Middle frontal gyrus (tissue), 1 donor: Measurements from ENCODE around the gene STRIP2.
A peak's percentile ranks its signal among the peaks of the same experiment; 100 is the strongest.
"Not testable (repeated sequence)": the region's sequence is repeated elsewhere in the genome, so short reads cannot be mapped to it uniquely, and the experiment has no call there.

Experiments used
- DNase-seq: peaks from one replicate; pipeline ENCODE4 v3.0.0-alpha.2; 2015; ENCODE audit warnings: low spot score; ENCODE audit errors: extremely low spot score

Gene STRIP2

GRCh38 chr7:129422727-129423126 lies 11.5 kb upstream of the STRIP2 start:
- no peak for DNase-seq

DNA sequence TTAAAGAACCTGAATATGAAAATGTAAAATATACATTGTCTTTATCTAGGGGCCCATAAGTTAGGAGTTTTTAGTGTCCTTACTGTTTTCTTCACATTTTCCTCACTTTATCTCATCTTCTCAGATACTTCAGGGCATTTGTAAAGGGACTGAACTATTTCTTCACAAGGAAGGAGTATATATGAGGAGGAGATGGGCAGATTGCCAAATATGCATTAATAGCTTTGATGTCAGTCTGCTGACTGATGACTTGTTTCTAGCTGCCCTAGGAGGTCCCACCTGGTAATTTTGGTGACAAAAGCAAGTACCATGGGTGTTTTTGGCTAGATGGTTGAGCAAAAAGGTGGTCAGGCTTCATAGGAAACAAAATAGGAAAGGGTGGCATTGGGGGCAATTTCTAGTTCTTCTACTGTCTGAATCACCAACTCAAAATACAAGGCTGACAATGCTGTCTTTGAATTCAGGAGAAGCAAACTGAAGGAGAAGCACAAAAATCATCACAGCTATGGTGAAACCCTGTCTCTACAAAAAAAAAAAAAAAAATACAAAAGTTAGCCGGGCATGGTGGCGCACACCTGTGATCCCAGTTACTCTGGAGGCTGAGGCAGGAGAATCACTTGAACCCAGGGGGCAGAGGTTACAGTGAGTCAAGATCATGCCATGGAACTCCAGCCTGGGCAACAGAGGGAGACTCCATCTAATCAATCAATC lies 10.4 kb upstream of the STRIP2 start:
- DNase-seq: no peak

DNA sequence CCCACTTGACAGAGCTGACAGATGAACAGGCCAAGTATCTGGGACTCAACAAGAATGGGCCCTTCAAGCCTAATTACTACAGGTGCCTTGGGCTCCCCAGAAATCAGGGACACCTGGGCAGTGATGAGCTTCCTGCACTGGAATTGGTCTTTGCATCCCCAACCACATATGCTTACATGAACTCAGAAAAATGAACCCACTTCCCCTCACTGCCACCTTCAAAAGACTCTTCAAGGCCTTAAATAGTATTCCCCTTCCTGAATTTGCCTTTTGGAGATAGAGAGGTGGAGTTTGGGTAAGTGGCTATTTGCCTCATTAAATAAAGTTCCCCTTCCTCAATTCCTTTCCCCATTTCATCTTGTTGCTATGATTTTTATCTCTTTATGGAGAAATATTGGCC lies 7.8 kb upstream of the STRIP2 start:
- no peak for DNase-seq

DNA sequence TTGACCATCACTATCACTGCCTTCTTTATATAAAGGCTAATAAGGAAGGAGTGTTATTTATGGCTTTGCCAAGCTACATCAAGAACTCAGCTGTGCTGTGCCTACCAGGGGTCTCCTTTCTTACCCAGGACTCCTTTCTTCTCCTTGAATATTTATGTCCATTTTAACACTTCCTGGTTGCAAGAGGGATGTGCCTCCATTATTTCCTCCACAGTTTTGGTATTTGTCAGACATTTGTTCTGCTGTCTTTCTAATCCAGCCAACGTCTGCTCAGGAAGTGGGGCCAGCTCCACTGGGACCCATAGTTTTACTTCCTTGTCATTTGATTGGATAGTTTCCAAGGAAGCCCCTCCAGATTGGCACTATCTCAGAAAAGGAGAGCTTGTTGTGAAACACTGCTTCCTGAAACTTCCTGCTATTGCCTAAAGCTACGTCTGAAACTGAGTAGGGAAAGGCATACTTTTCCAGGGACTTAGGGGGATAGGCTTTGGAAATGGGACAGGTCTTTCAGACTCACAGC lies 6.6 kb upstream of the STRIP2 start:
- no peak for DNase-seq

- DNase-seq: no peak
Measured at GRCh38 chr7:129431911-129432643, 2.2 kb upstream of the STRIP2 start.

- DNase-seq: no peak
Measured at GRCh38 chr7:129434675-129435318, 565 bp downstream of the STRIP2 start.

GRCh38 chr7:129435414-129435829 lies 1.2 kb downstream of the STRIP2 start:
- no peak for DNase-seq

DNA sequence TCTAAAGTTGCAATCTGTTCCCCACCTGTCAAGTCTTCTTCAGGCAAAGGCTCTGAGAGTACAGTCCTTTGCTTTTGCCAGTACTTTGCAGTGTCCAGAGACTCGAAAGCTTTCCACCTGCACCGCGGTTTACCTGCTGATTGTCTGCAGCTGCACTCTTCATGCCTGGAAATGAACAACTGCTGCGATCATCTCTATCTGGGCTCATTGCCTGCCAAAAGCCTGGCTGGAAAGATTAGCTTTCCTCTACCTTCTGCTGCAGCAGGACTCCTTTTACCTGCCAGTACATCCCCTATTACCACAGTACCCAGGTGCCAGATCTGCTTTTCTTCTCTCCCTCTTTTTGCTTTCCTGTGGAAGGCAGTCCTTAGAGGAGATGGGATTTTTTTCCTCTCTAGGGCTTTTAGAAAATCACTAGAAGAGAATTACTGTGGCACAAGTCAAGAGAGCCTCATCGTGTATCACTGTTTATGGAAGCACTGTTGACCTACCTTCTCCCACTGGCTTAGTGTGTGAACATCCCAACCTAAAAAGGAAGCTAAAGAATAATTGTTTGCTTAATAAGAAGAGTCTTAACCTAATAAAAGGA lies 2.2 kb downstream of the STRIP2 start:
- no peak for DNase-seq

DNA sequence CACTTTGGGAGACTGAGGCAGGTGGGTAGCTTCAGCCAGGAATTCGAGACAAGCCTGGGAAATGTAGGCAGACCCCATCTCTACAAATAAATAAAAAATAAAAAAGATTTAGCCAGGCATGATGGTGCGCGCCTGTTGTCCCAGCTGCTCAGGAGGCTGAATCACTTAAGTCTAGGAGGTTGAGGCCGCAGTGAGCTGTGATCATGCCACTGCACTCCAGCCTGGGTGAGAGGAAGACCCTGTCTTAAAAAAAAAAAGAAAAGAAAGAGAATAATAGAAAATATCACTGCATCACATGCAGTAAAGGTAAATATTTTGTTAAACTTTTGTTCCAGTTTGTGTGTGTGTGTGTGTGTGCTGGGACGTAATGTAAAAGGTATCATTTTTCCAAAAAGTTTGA lies 3.0 kb downstream of the STRIP2 start:
- no peak for DNase-seq

DNA sequence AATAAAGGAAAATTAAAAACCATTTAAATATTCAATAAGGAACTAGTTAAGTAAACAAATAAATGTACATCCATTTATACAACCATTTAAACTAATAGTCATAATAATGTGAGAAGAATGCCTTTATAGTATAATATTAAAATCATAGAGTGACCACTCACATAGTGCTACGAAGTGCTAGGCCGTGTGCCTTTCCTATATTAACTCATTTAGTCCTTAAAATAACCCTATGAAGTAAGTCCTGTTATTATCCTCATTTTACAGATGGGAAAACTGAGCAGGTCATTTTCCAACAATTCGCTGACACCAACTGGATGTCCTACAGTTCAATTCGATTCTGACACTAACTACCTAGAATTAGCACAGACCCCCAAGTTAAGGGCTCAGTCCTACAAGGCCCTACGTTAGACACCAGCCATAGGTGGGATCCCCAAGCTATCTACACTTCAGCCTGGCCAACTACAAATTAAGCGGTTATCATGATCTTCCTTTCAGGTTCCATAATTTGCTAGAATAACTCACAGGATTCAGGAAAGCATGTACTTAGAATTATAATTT lies 4.1 kb downstream of the STRIP2 start:
- no peak for DNase-seq

- no peak for DNase-seq
Measured at GRCh38 chr7:129438839-129439651, 4.8 kb downstream of the STRIP2 start.

DNA sequence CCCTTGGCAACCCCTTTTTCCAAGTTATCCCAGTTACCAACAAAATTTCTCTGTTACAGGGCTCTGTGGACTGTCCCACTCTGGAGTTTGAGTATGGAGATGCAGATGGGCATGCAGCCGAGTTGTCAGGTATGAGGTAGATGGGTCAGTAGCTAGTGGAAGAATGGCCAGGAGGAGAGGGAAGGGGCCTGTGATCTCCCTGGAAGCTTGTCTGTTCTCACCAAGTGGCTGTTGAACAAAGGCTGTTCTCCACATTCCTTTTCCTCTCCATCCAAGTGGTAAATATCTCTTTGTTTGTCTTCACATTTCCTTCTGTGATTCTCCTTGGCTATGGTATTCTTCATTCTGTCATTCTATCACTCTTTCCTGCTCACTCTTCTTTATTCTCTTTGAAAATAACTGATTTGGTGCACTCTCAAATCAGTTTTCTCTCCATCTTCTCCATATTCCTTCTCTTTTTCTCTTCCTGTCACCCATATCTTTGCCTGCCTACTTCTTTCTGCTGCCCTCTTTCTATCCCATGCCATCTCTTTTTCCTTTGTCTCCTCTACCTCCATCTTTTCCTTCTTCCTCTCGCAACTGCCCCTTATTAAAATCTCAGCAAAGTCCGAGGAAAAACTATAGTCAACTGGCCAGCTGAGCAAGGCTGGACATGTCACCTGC lies 5.9 kb downstream of the STRIP2 start:
- no peak for DNase-seq

DNA sequence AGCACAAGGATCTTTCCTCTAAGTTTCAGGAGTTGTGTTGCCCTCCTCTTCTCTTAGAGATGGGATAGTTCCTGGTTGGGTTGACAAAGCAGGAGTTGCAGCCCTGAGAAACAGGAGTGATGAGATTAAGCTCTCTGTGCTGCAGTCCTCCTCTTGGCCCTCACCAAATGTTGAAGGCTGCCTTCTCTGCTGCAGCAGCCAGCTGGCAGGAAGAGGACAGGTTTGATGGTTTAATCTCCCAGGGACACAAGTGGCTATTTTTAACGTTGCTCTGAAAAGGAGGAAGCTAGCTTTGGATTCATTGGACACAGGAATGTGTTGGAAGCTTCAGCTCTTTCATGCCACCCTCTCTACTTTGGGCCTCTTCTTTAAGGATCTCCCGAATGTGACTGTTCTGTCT lies 9.4 kb downstream of the STRIP2 start:
- DNase-seq: peak; percentile 31

DNA sequence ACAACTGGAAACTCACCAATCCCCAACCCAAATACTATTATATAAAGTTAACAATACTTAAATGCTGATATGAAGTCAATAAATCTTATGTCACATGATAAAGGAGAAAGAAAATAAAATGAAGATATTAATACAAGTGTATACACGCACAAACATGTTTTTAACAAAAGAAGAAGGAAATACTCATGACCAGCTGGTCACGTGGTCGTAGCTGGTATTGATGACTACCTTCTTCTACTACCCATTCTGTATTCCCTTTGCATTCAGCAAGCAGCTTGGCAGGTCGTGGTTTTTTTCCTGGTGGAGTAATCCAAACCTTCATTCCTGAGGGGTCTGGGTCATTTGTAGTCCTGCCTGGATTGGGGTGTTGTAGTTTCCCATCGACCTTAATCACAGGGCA lies 10.5 kb downstream of the STRIP2 start:
- not testable (repeated sequence) for DNase-seq

DNA sequence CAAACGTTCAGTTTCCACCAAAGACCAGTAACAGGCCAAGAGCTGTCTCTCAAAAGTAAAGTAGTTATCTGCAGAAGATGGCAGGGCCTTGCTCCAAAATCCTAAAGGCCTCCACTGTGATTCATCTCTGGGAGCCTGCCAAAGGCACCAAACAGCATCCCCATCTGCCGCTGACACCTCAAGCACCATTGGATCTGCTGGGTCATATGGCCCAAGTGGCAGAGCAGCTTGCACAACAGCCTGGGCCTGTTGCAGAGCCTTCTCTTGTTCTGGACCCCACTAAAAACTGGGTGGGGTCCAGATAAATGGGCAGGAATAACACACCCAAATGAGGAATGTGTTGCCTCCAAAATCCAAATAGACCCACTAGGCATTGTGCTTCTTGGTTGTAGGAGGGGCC lies 12.7 kb downstream of the STRIP2 start:
- DNase-seq: not testable (repeated sequence)

GRCh38 chr7:129447445-129447844 lies 13.2 kb downstream of the STRIP2 start:
- DNase-seq: not testable (repeated sequence)

GRCh38 chr7:129448608-129449007 lies 14.4 kb downstream of the STRIP2 start:
- DNase-seq: not testable (repeated sequence)

DNA sequence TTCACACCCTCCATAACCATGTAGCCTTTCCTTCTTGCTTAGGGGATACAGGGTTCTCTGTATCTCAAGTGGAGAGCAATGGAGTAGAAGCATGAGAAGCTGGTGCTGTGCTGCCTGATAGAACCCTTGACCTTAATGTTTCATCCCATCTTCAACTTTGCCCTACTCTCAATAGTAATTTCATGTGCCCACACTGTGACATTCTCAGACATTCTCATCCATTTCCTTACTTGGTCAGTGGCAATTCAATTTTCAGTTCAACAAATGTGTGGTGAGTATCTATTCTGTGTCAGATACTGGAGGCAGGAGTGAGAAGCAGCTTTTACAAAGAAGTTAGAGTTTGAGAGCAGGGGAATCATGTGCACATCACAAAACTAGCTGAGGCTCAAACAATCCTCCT lies 16.1 kb downstream of the STRIP2 start:
- no peak for DNase-seq

DNA sequence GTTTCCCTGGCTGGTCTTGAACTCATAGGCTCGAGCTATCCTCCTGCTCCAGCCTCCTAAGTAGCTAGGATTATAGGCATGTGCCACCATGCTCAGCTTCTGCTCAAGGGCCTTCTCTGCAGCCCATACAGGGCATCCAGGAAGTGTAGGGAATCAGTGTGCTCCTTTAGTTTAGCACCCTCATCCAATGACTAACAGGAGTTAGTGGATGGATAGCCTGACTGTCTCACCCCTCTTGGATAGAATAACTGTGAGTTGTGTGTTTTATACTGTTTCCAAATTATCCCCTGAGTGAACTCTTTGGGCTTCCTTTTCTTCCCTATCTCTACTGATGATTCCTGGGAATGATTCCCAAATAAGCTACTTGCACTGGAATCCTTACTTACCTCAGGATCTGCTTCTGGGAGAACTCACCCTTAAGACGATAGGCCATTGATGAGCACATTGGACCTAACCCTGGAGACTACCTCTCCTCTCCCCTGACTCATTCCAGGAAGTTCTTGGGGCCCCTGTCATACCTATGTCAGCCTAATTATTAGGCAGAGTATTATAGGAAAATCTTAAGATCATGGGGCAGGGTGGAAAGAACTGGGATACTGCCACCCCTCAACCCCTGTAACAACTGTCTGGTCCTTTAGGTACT lies 18.5 kb downstream of the STRIP2 start:
- DNase-seq: no peak
